ENCODE data around the gene CSPG5.

The CSPG5 gene

DNA sequence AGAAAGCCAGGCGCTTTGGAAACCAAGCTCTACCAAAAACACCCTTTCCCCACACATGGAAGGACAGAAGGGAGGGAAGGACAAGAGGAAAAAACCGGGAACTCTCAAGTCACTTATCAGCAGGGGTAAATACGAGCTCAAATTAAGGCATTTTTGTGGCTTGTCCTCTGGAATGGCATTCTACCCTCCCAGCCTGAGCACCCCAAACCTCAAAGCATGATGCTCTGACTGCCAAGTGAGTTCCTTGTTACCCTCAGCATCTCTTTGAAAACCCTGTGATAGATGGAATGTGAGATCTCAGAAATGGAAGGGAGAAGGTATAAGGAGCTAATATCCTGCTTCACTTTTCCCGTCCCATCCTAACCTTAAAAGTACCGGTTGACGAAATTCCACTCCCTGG, 8.1 kb upstream of the CSPG5 start:
- DNase-seq: no peak

GRCh38 chr3:47583320-47584075, 4.8 kb upstream of the CSPG5 start:
- no peak for DNase-seq

DNA sequence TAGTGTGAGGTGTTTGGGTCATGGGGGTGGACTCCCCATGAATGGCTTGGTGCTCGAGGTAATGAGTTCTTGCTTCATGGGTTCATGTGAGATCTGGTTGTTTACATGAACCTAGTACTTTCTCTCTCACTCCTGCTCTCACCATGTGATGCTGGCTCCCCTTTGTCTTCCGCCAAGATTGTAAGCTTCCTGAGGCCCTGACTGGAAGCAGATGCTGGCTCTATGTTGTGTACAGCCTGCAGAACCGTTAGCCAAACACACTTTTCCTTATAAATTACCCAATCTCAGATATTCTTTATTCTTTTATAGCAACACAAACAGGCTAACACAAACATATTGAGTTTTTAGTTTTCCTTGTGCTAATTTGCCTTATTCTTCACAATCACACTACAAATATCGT, 3.2 kb upstream of the CSPG5 start:
- no peak for DNase-seq

- DNase-seq: no peak
Observed at GRCh38 chr3:47581422-47581821, 2.8 kb upstream of the CSPG5 start.

- DNase-seq: no peak
Observed at GRCh38 chr3:47580481-47580880, 1.8 kb upstream of the CSPG5 start.

- DNase-seq: no peak
Observed at GRCh38 chr3:47579875-47580274, 1.2 kb upstream of the CSPG5 start.

DNA sequence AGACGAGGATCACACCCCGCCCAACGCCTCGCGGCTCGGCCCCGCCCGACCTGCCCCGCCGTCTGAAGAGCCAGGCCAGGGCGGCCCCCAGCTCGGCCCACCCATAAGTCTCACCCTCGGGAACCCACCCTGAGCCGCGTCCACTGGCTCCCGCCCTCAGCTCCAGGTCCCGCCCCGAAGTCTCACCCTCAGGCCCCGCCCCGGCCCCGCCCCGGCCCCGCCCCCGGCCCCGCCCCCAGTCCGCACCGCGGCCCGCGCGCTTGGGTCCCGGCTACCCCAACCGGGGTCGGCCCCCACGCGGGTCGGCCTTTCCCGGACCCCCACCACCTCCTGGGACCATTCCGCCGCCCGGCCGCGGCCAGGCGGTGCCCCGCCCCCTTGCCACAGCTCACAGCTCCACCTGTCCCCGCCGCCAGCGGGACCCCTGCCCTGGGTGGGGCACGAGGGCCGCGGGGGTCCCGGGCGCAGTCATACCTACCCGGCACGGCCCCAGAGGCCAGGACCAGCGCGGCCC, 489 bp downstream of the CSPG5 start:
- DNase-seq: no peak

DNA sequence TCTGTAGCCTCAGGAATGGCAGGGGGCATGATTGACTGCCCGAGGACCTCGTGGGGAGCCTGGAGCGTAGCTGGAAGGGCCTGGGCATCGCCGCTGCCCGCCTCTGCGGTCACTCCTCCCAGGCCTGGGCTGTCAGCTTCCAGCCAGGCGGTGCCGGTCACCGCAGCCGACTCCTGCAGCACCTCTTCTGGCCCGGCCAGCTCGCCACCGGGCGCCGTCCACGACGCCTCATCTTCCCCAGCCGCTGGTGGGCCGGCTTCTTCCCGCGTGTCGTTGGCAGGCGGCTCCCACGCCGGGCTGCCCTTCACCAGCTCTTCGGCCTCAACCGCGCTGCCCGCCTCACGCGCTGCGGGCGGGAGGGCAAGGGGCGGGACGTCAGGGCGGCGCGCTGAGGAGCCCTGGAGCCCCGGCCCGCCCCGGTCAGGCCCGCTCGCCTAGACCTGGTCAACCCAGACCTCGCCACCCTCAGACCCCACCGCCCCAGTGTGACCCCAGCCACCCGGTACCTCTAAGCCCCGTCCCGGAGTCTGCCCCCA, 1.0 kb downstream of the CSPG5 start:
- no peak for DNase-seq

- no peak for DNase-seq
Observed at GRCh38 chr3:47573190-47574172, 5.2 kb downstream of the CSPG5 start.

GRCh38 chr3:47571391-47572175, 7.1 kb downstream of the CSPG5 start:
- DNase-seq: no peak

- DNase-seq: no peak
Observed at GRCh38 chr3:47568901-47569300, 9.8 kb downstream of the CSPG5 start.

DNA sequence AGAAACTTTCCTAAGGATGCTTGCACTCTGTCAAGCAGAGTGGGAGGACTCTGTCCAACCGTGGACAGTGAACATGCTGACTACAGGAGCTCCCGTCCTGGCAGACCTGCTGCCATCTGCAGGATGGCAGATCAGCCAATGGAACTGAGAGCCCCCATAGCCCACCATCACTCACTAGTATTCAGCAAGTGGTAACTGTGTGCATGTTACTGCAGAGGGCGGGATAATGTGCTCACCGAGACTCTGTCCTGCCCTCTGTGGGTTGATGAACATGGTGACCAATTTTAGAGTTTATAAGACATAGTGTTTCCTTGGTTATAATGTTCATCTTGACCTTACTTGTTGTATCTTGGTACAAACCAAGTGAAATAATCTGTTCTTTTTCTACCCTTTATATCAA, 11.5 kb downstream of the CSPG5 start:
- no peak for DNase-seq

DNA sequence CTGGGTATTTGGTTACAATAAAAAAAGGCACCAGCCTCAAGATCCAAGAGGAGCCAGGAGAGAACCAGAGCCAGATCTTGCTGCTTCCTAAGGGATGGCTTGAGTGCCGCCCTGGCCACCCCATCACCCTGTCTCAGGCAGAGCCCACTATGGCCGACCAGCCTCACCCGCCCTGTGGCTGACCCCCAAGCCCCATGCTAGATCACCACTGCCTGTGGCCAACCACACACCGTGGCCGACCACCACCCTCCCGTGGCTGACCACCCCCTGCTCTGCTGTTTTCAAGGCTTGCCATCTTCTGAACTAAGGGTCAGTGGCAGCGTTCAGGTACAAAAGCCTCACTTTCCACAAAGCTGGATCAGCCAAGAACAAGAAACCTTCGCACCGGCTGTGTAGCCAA, 12.0 kb downstream of the CSPG5 start:
- DNase-seq: no peak

GRCh38 chr3:47565734-47566550, 12.7 kb downstream of the CSPG5 start:
- no peak for DNase-seq

DNA sequence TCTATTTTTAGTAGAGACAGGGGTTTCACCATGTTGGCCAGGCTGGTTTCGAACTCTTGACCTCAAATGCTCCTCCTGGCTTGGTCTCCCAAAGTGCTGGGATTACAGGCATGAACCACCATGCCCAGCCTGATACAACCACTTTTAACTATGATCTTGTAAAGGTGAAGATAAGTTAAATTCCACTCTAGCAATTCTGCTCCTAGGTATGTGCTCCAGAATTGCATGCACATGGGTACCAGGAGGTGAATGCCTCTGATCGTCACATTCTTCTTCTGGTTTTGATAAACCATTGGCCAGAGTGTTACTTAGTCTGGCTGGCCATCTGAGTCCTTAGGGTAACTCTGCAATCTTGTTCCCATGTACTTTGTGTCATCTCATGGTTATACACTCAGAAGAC, 22.3 kb downstream of the CSPG5 start:
- DNase-seq: no peak

DNA sequence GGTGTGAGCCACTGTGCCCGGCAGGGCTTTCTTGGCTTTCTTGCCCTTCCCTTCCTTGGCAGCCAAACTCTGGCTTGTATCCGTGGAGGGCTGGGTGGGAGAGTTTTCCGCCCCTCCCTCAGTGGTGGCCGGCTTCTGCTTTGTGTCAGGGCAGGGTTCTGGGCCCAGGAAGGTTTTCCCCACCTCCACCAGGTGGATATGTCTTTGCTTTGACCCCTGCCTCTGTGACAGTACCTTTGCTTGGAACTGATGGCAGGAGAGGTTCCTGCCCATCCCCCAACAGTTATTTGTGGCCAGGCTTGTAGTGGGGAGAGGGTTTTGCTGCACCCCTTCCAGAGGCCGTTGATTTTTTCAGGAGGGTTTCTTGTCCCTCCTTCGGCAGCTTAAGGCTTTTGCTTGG, 24.3 kb downstream of the CSPG5 start:
- DNase-seq: no peak

DNA sequence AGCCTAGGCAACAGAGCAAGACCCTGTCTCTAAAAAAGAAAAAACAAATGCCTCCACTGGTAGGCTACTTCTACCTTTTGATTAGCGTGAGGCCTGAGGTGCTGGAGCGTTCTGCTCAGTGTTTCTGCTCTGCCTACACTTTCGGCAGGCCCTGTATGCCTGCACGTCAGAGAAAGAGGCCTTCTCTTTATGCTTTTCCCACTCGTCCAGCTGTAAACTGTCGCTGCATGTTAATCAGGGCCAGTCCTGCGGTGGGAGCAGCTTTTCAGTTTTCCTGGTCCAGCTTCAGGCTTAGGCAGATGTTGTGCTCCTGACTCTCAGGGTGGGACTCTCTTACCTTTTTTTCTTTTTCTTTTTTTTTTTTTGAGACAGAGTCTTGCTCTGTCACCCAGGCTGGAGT, 25.3 kb downstream of the CSPG5 start:
- no peak for DNase-seq

DNA sequence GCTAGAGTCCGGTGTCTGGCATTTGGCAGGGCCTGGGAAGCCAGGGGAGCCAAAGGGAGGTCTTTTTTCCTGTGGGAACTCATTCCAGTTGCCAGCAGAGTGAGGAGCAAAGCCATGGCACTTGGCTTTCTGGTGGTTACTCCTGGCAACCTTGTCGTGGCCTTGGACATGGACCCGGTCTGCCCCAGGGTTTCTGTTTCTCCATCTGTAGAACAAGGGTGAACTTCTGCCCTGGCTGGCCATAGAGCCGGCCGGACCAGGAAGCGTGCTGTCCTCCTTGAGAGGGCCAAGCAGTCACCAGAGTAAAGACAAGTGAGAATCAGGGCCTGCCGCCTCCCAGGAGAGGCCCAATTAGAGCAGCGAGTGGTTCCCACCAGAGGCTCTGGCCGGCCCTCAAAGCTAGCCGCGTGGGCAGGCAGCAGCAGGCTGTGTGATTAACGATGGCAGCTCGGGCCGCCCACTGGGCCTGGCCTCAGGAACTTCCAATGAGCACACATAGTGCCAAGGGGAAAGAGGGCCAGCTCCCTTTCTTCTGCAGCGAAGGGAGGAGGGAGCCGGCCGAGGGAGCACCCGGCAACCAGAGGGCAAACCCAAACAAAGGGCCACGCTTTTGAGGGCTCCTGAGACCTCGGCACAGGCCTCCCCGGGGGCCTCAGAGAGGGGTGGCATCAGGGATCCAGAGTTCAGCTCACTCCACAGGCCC, 36.0 kb downstream of the CSPG5 start:
- DNase-seq: no peak

- DNase-seq: no peak
Observed at GRCh38 chr3:47541583-47542108, 37.0 kb downstream of the CSPG5 start.

DNA sequence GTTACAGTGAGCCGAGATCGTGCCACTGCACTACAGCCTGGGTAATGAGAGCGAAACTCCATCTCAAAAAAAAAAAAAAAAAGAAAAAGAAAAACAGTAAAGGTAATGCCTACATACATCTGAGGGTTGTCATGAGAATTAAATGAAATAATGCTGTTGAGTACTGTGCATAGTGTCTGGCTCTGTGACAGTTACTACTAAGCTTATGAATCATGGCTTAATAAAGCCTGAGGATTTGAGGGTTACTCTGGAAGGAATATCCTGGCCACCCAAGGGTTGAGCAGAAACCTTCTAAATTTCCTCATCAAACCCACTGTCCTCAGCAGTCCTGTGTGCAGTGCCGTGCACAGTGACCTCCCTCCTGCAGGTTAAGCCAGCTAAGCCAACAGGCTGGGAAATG, 38.4 kb downstream of the CSPG5 start:
- DNase-seq: no peak

GRCh38 chr3:47536967-47537366, 41.7 kb downstream of the CSPG5 start:
- DNase-seq: no peak

All from DMS79 (cell line).